ENCODE data around the gene PLCH1. TPM values are rescaled to one million over a fixed set of nuclear protein-coding genes. Genes with fewer than 3 reads are reported as not detected.
A peak's percentile ranks its signal among the peaks of the same experiment; 100 is the strongest.

The PLCH1 gene
- total RNA-seq, 1 experiment from 2014 or later, result 13.4 TPM

GRCh38 chr3:155741101-155741500 is 3.8 kb downstream of the PLCH1 start:
- DNase-seq, result no peak
- peaks cover 46% of the 10 kb centered on the region for H3K36me3 Mint-ChIP-seq (ENCODE audit: insufficient read depth, unreplicated experiment)
- intact Hi-C loops (cut with micrococcal nuclease; ENCODE audit: unreplicated experiment), result loop anchor here (5.0 kb wide), 1 partner anchor 131 kb away; the partner anchor contains the start of gene GMPS
- H3K4me3 Mint-ChIP-seq (ENCODE audit: low read depth, unreplicated experiment), result no peak overlapping the region
- BruUV-seq (replicated peaks), result no TSS peak
- H3K27me3 Mint-ChIP-seq (ENCODE audit: unreplicated experiment), result no peaks in the 10 kb centered on the region
- H3K4me1 Mint-ChIP-seq (ENCODE audit: low read depth, unreplicated experiment), result peaks cover 51% of the 10 kb centered on the region
- no peak overlapping the region for H3K27ac Mint-ChIP-seq (ENCODE audit: unreplicated experiment)
- H3K9me3 Mint-ChIP-seq (ENCODE audit: low read depth, unreplicated experiment), result no peaks in the 10 kb centered on the region
- no peak for TF ChIP-seq CTCF (IDR thresholded peaks at IDR 0.05; ENCODE audit: unreplicated experiment)
- CTCF ChIA-PET, result interaction anchor here (0.6 to 1.0 kb wide), 2 partner anchors 11 to 39 kb away, joined by 3 read pairs; no protein-coding TSS in a partner anchor

- no TSS peak for BruUV-seq (replicated peaks)
- intact Hi-C loops (cut with micrococcal nuclease; ENCODE audit: unreplicated experiment), result loop anchor here (2.0 kb wide), 1 partner anchor 116 kb away; the partner anchor contains the start of gene SLC33A1
- DNase-seq, result no peak
- Mint-ChIP-seq H3K4me1 (ENCODE audit: low read depth, unreplicated experiment) (peaks cover 39% of the 10 kb centered on the region), H3K36me3 (ENCODE audit: insufficient read depth, unreplicated experiment) (peaks cover 35% of the 10 kb centered on the region), H3K9me3 (ENCODE audit: low read depth, unreplicated experiment) (no peaks in the 10 kb centered on the region), H3K27ac (ENCODE audit: unreplicated experiment) (peak overlapping the region; percentile 98), H3K27me3 (ENCODE audit: unreplicated experiment) (no peaks in the 10 kb centered on the region), H3K4me3 (ENCODE audit: low read depth, unreplicated experiment) (peak overlapping the region; percentile 88)
- CTCF ChIA-PET, result interaction anchor here (2.2 to 2.9 kb wide), 2 partner anchors 24 to 67 kb away, joined by 10 to 11 read pairs; partner anchors contain the start of gene C3orf33
- no peak for TF ChIP-seq CTCF (IDR thresholded peaks at IDR 0.05; ENCODE audit: unreplicated experiment)
These were observed 5.7 kb downstream of the PLCH1 start for GRCh38 chr3:155739154-155739553.

- no TSS peak for BruUV-seq (replicated peaks)
- H3K27ac Mint-ChIP-seq (ENCODE audit: unreplicated experiment), result peak overlapping the region; percentile 98
- CTCF ChIA-PET, result interaction anchor here (0.9 to 2.9 kb wide), 9 partner anchors 8 to 115 kb away, joined by 3 to 14 read pairs (median 5); partner anchors contain the start of genes C3orf33 and SLC33A1
These were observed 6.2 kb downstream of the PLCH1 start for GRCh38 chr3:155738580-155739076.

GRCh38 chr3:155737844-155738460 is 6.9 kb downstream of the PLCH1 start:
- CTCF ChIA-PET, result interaction anchor here (0.9 to 2.9 kb wide), 12 partner anchors 9 to 355 kb away, joined by 3 to 14 read pairs (median 4); partner anchors contain the start of genes C3orf33 and SLC33A1
- BruUV-seq (replicated peaks), result no TSS peak
- TF ChIP-seq CTCF (IDR thresholded peaks at IDR 0.05; ENCODE audit: unreplicated experiment), result no peak
- peak; percentile 88 for DNase-seq
- intact Hi-C loops (cut with micrococcal nuclease; ENCODE audit: unreplicated experiment), result loop anchor here (2.0 kb wide), 3 partner anchors 33 to 117 kb away; partner anchors contain the start of gene SLC33A1
- H3K9me3 Mint-ChIP-seq (ENCODE audit: low read depth, unreplicated experiment), result no peaks in the 10 kb centered on the region
- H3K27ac Mint-ChIP-seq (ENCODE audit: unreplicated experiment), result peak overlapping the region; percentile 98
- H3K36me3 Mint-ChIP-seq (ENCODE audit: insufficient read depth, unreplicated experiment), result peaks cover 23% of the 10 kb centered on the region
- H3K4me1 Mint-ChIP-seq (ENCODE audit: low read depth, unreplicated experiment), result peaks cover 39% of the 10 kb centered on the region
- no peaks in the 10 kb centered on the region for H3K27me3 Mint-ChIP-seq (ENCODE audit: unreplicated experiment)
- peak overlapping the region; percentile 88 for H3K4me3 Mint-ChIP-seq (ENCODE audit: low read depth, unreplicated experiment)

More at GRCh38 chr3:155738580-155739076, 6.2 kb downstream of the PLCH1 start:
- TF ChIP-seq CTCF (IDR thresholded peaks at IDR 0.05; ENCODE audit: unreplicated experiment), result no peak
- intact Hi-C loops (cut with micrococcal nuclease; ENCODE audit: unreplicated experiment), result loop anchor here (2.0 kb wide), 1 partner anchor 116 kb away; the partner anchor contains the start of gene SLC33A1
- DNase-seq, result no peak
- H3K4me3 Mint-ChIP-seq (ENCODE audit: low read depth, unreplicated experiment), result peak overlapping the region; percentile 88
- no peaks in the 10 kb centered on the region for H3K27me3 Mint-ChIP-seq (ENCODE audit: unreplicated experiment)
- H3K4me1 Mint-ChIP-seq (ENCODE audit: low read depth, unreplicated experiment), result peaks cover 39% of the 10 kb centered on the region
- peaks cover 30% of the 10 kb centered on the region for H3K36me3 Mint-ChIP-seq (ENCODE audit: insufficient read depth, unreplicated experiment)
- H3K9me3 Mint-ChIP-seq (ENCODE audit: low read depth, unreplicated experiment), result no peaks in the 10 kb centered on the region

All from Calu3 (cell line).